NCI-H748 treated with DMSO at 0.1 percent for 48 hours (cell line): ENCODE data around the gene ZSWIM2.
A peak's percentile ranks its signal among the peaks of the same experiment; 100 is the strongest.
"Not testable (repeated sequence)": the region's sequence is repeated elsewhere in the genome, so short reads cannot be mapped to it uniquely, and the experiment has no call there.

ENCODE experiments used
- DNase-seq: peaks from one replicate; lab custom pipeline; 2025; lab: John Stamatoyannopoulos, UW

ZSWIM2 gene

DNA sequence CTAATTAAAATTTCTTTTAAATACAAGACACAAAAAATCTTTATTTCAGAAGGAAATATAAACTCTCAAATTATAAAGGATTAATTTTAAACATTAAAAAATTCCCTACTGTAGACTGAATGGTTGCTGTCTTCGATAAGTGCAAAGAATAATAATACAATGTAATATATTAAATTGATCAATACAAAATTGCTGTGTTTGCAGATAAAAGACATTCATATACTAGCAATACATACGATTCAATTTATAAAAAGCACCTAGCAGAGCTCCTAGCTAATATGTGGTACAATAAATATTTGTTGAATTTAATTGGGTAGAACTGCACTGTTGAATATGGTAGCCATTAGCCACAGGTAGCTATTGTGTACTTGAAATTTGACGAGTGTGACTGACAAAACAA is 6.6 kb downstream of the ZSWIM2 start:
- DNase-seq: no peak

DNA sequence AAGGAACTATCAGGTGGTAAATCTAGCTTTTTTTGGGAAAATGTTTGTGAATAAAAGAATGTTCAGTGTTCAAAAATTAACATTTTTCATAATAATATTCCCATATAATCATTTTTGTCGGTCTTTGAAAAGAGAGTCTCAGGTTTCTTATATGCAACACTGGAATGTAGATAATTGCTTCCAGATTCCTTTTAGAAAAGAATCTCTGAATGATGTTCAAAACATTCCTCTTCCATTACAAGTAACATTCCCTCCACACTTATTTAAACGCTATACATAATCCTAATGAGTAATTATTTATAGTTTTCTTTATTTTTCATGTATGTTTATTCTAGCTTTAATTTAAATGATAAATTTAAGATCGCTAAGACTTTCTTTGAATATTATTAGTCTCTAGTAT is 7.0 kb downstream of the ZSWIM2 start:
- no peak for DNase-seq

DNA sequence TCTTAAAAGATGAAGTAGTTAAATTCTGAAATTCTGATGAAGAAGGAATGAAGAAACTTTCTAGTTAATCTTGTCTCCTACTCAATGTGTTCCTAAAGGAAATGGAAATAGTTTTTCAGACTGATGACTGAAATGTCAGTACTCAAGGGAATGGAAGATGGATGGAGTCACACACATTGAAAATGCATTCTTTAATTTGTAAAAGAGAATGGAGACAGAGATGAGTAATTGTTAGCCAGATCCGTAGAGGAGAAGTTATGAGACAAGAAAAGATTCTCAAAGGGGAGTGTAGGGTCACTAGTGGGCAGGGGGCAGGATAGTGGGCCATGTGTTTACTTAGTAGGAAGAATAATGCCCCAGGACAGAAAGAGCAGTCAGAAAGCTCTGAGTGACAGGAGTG is 13.3 kb downstream of the ZSWIM2 start:
- DNase-seq: no peak

DNA sequence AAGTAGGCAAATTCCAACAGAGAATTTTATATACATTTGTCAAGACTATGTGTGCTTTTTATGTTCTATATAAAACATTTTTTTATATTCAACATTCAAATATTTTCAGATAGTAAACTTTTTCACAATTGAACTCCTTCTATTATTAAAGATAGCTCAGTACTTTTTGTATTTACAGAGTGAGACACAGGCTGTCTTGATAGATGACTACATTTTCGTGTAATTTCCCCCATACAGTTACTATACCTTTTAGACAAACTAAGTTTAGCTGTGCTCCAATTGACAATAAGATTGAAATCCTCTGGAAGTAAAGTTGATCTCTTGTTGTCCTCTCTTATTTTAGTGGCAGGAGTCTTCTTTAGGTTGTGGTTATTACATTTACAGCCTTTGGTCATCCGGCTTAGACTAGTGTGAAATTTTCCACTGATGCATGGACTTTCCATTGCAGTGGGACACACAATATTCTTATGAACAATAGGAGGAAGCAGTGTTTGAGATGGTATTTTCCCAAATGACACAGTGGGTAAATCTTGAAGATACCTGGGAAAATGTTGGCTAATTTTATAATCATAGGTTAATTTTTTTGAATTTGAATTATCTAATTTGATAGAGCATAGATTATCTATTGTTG is 21.0 kb downstream of the ZSWIM2 start:
- no peak for DNase-seq

DNA sequence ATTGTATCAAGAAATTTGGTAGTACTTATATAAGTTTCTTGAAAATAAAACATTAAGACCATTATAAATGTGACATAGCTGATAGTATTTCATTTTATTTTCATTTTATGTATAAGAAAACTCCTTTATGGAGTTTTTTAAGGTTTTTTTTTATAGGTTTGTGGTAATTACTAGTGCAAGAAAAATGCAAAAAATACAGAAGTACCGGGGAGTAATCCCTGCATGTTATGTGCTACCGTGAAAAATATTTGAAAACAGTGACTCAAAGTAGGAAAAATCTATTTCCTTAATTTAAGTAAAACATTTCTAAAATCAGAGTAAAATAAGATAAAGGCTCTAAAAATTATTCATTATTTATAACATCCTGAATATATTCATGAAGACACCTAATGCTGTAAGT is 21.6 kb downstream of the ZSWIM2 start:
- DNase-seq: no peak

DNA sequence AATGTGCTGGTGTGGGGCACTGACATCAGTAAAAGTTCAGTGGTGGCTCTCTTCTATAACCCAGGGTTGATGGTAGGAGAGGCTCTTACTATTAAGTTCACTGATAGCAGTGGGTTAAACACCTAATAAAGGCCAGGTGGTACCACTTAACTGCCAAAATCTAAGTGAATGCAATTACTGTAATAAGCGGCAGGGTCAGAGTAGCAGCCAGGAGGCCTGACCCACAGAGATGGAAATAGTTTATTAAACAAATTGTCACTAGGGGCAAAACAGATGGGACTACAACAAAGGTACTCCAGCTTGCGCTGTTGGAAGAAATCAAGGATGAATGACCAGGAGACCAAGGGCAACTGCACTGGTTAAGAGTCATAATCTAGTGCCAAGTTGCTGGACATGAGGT is 26.6 kb downstream of the ZSWIM2 start:
- peak; percentile 71 for DNase-seq

DNA sequence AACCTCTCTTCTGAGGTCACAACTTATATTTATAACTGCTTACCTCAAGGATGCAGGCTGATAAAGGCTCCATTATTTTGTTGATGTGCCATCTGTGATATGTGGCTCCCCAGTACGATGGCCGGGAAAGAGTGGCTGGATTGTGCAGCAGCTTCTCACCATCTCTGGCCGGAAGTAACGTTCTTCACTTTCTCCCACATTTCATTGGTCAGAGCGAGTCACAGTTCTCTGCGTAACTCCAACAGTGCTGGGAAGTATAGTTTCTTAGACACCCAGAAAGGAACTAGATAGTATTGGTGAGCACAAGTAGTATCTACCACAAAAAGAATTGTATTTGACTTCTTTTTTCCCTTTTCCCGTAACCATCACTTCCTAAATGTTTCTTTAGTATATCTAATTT is 28.7 kb downstream of the ZSWIM2 start:
- no peak for DNase-seq

DNA sequence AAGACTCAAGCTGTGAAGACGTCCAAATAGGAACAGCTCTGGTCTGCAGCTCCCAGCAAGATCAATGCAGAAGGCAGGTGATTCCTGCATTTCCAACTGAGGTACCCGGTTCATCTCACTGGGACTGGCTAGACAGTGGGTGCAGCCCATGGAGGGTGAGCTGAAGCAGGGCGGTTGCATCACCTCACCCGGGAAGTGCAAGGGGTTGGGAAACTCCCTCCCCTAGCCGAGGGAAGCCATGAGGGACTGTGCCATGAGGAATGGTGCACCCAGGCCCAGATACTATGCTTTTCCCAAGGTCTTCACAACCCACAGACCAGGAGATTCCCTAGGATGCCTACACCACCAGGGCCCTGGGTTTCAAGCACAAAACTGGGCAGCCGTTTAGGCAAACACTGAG is 37.2 kb downstream of the ZSWIM2 start:
- not testable (repeated sequence) for DNase-seq

DNA sequence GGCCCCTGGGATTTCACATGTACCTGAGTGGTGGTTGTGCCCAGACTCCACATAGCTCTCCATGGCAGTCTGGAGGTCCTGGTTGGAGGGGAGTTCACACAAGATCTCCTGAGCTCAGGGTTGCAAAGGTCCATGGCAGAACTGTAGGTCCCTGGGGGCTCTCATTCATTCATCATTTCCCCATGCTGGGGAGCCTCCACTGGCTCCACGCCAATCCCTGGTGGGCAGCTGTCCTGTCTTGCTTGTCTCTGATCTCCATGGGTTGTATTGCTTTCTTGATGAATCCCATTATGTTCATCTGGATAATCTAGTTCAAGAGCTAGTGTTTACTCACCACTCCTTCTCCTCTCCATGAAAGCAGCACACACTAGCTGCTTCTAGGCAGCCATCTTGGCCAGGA is 42.4 kb downstream of the ZSWIM2 start:
- no peak for DNase-seq

DNA sequence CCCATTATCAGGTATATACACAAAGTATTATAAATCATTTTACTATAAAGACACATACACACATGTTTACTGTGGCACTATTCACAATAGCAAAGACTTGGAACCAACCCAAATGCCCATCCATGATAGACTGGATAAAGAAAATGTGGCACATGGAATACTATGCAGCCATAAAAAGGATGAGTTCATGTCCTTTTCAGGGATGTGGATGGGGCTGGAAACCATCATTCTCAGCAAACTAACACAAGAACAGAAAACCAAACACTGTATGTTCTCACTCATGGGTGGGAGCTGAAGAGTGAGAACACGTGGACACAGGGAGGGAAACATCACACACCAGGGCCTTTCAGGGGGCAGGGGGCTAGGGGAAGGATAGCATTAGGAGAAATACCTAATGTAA is 50.4 kb downstream of the ZSWIM2 start:
- DNase-seq: not testable (repeated sequence)

DNA sequence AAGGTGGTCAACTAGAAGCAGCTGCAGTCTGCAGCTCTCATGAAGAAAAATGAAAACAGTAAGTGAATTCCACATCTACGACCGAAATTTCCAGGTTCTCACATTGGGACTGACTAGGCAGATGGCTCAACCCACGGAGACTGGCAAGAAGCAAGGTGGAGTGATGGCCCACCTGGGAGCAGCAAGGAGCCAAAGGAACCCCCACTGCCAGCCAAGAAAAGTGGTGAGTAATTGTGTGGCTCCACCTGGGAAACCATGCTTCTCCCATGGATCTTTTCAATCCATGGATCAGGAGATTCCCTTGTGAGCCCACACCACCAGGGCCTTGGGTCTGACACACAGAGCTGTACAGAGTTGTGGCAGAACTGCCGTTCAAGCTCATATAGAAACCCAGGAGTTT is 64.0 kb downstream of the ZSWIM2 start:
- DNase-seq: no peak

DNA sequence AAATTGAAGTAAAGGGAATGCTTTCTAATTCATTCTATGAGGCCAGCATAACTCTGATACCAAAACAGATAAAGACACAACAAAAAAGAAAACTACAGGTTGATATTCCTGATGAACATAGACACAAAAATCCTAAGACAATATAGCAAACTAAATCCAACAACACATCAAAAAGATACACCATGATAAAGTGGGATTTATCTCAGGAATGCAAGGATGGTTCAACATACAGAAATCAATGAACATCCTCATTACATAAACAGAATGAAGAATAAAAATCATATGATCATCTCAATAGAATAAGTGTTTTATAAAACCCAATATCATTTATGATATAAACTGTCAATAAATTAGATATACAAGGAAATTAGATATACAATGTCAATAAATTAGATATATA is 65.7 kb downstream of the ZSWIM2 start:
- DNase-seq: no peak

DNA sequence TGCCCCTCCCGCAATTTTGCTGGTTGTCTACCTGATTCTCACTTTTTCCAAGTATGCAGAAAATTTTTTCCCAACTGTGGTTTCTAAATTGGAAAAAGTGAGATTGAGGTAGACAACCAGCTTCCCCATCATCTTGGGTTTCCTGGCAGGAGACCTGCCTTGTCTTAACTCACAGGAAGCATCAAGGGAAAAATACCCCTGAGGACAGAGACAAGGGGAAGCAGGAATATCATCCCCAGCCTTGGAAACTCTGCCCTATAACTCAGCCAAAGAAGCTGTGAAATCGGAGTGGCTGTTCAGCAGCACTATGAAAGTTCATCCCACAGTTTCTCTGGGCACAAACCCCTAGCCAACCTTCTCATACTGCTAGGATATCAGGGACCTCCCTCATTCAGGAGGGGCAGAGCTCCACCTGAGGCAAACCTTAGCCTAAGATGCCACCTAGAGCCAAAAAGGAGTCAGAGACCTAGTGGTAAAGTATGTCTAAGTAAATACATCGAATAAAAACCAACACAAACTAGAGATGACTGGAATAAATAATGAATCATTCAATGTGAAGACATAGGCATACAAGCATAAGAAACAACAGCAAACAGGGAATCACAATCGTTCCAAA is 68.2 kb downstream of the ZSWIM2 start:
- peak; percentile 47 for DNase-seq
